MCF 10A (cell line): ENCODE measurements around the gene CTDSPL. TPM values are rescaled to one million over a fixed set of nuclear protein-coding genes. Genes with fewer than 3 reads are reported as not detected.

Source experiments
- BruUV-seq: library from RNA; stranded (reverse); fragments of 400-500 nt; replicated peaks from 2 replicates; lab custom pipeline; 2021; lab: Mats Ljungman, UMichigan
- CTCF ChIA-PET: fragments of 300-600 bp; sonication (Branson Sonifier 250); formaldehyde crosslinking; extraction: SDS; loops from one replicate; lab custom pipeline; 2021; ENCODE audit warnings: antibody characterized with exemption, inconsistent platforms; lab: Yijun Ruan, JAX
- POLR2A ChIA-PET: fragments of 300-600, 350-650 bp; sonication (Branson Sonifier 250); formaldehyde crosslinking; extraction: SDS; loops from one replicate; lab custom pipeline; 2020; ENCODE audit warnings: antibody characterized with exemption, inconsistent platforms; lab: Yijun Ruan, JAX
- DNase-seq: peaks from one replicate; pipeline ENCODE4 v3.0.0-alpha.2; 2018; ENCODE audit not compliant: unreplicated experiment
- H3K27ac Mint-ChIP-seq: one replicate; pipeline ENCODE4 v1.8.0; 2022; ENCODE audit warnings: mild to moderate bottlenecking, low read depth, mixed read lengths; ENCODE audit not compliant: unreplicated experiment
- H3K27me3 Mint-ChIP-seq: one replicate; pipeline ENCODE4 v1.8.0; 2022; ENCODE audit warnings: mixed read lengths; ENCODE audit not compliant: insufficient read depth, unreplicated experiment
- H3K36me3 Mint-ChIP-seq: one replicate; pipeline ENCODE4 v1.8.0; 2022; ENCODE audit warnings: mild to moderate bottlenecking, moderate library complexity, mixed read lengths; ENCODE audit not compliant: insufficient read depth, unreplicated experiment
- H3K4me1 Mint-ChIP-seq: one replicate; pipeline ENCODE4 v1.8.0; 2022; ENCODE audit warnings: mixed read lengths; ENCODE audit not compliant: insufficient read depth, unreplicated experiment
- H3K4me3 Mint-ChIP-seq: one replicate; pipeline ENCODE4 v1.8.0; 2022; ENCODE audit warnings: mild to moderate bottlenecking, moderate library complexity, mixed read lengths; ENCODE audit not compliant: unreplicated experiment
- H3K9me3 Mint-ChIP-seq: one replicate; pipeline ENCODE4 v1.8.0; 2022; ENCODE audit warnings: mixed read lengths; ENCODE audit not compliant: unreplicated experiment
- intact Hi-C: fragments of 100-400 bp; cut with micrococcal nuclease; formaldehyde crosslinking; loops from 2 replicates; pipeline ENCODE4 v1.14.1; 2022
- total RNA-seq: library from RNA; stranded (reverse); gene quantifications from 2 replicates; pipeline ENCODE4 v1.2.3, GENCODE V29; 2022
- TF ChIP-seq, protein P1 (sequence below): fragments of 200-600 bp; IDR thresholded peaks from one replicate; pipeline ENCODE4 v1.8.0; 2022; ENCODE audit warnings: antibody characterized with exemption, mild to moderate bottlenecking; ENCODE audit not compliant: unreplicated experiment

The CTDSPL gene
- total RNA-seq, 1 experiment from 2014 or later = 38.8 TPM

DNA sequence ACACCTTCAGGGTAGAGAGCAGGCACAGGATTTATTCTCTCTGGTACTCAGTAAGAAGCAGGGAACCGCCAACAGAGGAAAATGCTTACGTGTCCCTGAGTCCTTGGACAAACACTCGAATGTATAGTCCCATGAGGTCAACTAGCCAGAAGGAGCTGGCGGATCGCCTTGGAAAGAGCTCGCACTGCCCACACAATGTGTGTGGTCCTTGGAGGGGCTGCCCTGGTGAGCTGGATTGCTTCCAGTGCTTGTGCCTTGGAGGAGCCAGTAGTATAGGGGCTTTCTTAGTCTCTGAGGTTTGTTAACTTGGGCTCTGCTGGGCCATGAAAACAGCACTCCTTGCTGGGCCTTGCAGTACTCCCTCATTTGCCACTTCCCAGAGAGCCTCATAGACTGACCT, 88.2 kb downstream of the CTDSPL start:
- Mint-ChIP-seq H3K27me3 (no peaks in the 10 kb centered on the region), H3K4me3 (no peak overlapping the region), H3K9me3 (peaks cover 11% of the 10 kb centered on the region), H3K36me3 (peaks cover 43% of the 10 kb centered on the region), H3K4me1 (peaks cover 17% of the 10 kb centered on the region), H3K27ac (no peak overlapping the region)
- intact Hi-C loops = no loop called here
- CTCF ChIA-PET = interaction anchor here (1.0 to 1.6 kb wide), 3 partner anchors 18 to 94 kb away, joined by 3 to 7 read pairs (median 3); no protein-coding TSS in a partner anchor
- BruUV-seq = no TSS peak
- POLR2A ChIA-PET = no interaction called here
- no peak for DNase-seq
- TF ChIP-seq, protein P1, sequence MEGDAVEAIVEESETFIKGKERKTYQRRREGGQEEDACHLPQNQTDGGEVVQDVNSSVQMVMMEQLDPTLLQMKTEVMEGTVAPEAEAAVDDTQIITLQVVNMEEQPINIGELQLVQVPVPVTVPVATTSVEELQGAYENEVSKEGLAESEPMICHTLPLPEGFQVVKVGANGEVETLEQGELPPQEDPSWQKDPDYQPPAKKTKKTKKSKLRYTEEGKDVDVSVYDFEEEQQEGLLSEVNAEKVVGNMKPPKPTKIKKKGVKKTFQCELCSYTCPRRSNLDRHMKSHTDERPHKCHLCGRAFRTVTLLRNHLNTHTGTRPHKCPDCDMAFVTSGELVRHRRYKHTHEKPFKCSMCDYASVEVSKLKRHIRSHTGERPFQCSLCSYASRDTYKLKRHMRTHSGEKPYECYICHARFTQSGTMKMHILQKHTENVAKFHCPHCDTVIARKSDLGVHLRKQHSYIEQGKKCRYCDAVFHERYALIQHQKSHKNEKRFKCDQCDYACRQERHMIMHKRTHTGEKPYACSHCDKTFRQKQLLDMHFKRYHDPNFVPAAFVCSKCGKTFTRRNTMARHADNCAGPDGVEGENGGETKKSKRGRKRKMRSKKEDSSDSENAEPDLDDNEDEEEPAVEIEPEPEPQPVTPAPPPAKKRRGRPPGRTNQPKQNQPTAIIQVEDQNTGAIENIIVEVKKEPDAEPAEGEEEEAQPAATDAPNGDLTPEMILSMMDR = no peak

DNA sequence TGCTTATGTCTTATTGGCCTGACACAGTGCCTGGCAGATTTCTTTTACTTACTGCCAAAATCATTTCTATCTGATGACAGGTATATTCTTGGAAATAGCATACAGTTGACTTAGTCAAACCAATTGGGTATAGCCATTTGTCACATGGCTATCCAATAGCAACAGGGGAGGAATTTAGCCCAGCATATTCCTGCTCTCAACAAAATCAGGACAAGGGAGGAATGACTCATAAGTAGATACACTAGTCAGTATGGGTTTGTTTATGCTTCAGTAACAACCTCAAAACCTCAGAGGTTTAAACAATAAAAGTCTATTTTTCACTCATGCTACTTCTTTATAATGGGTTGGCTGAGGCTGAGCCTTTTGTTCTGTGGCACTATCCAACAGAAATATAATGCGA, 90.9 kb downstream of the CTDSPL start:
- TF ChIP-seq, protein P1 = no peak
- Mint-ChIP-seq H3K36me3 (peaks cover 54% of the 10 kb centered on the region), H3K4me1 (no peaks in the 10 kb centered on the region), H3K4me3 (no peak overlapping the region), H3K9me3 (peaks cover 11% of the 10 kb centered on the region), H3K27me3 (no peaks in the 10 kb centered on the region), H3K27ac (no peak overlapping the region)
- intact Hi-C loops = no loop called here
- ChIA-PET CTCF (interaction anchor here (1.5 to 10.3 kb wide), 3 partner anchors 15 to 51 kb away, joined by 3 to 81 read pairs (median 6); no protein-coding TSS in a partner anchor), POLR2A (no interaction called here)
- no peak for DNase-seq
- no TSS peak for BruUV-seq

DNA sequence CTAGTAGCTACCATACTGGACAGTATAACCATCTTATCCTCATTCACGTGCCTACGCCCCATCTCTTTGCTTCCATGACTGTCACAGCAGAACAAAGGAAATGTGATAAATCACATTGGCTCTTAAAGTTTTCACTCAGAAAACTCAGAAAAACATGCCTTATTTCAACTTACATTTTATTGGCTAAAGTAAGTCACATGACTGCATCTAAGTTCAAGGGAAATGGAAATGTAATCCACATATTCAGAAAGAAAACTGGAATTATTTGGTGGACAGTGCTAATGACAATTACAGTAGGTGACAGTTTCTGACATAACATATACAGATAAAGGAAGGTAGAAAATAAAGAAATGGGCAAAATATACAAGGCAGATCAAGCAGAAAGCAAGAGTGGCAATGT, 91.5 kb downstream of the CTDSPL start:
- H3K27me3 Mint-ChIP-seq = no peaks in the 10 kb centered on the region
- TF ChIP-seq, protein P1 = no peak
- intact Hi-C loops = no loop called here
- ChIA-PET POLR2A (interaction anchor here (1.6 kb wide), 1 partner anchor 9 kb away, joined by 3 read pairs; no protein-coding TSS in a partner anchor), CTCF (interaction anchor here (0.6 to 10.3 kb wide), 4 partner anchors 14 to 527 kb away, joined by 3 to 81 read pairs (median 3); no protein-coding TSS in a partner anchor)
- peaks cover 56% of the 10 kb centered on the region for H3K36me3 Mint-ChIP-seq
- no peaks in the 10 kb centered on the region for H3K4me1 Mint-ChIP-seq
- no peak overlapping the region for H3K27ac Mint-ChIP-seq
- H3K4me3 Mint-ChIP-seq = no peak overlapping the region
- BruUV-seq = no TSS peak
- H3K9me3 Mint-ChIP-seq = peaks cover 11% of the 10 kb centered on the region
- no peak for DNase-seq

DNA sequence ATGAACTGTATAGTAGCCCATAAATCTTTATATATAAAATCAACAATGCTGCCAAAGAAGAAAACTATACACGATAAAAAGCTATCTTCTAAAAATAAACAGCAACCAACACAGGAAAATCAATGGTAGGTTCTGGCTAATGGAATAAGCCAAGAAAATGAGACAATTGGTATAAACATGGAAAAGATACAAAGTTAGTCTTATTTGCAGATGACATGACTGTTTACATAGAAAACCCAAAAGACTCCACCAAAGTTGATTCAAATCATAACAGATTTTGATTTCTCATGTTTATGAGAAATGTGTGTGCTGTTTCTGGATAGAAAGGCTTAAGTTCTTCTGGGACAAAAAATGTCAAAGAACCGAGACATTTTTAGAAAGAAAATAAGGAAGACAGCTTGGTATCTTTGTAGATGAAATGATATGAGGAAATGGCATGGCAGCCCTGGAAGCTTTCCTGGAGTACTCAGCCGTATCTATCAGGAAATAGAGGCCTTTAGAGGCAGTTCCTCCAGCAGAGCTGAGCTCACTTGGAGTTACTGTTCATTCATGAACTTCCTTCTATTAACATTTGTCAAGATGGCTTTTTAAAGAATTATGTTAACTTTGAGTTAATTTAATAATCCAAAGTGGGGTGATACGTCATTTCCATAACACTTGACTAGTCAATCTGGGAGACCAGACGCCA, 92.2 kb downstream of the CTDSPL start:
- Mint-ChIP-seq H3K4me3 (no peak overlapping the region), H3K9me3 (peaks cover 11% of the 10 kb centered on the region), H3K27me3 (no peaks in the 10 kb centered on the region), H3K4me1 (no peaks in the 10 kb centered on the region), H3K27ac (no peak overlapping the region), H3K36me3 (peaks cover 56% of the 10 kb centered on the region)
- no TSS peak for BruUV-seq
- TF ChIP-seq, protein P1 = no peak
- POLR2A ChIA-PET = interaction anchor here (1.0 to 1.6 kb wide), 2 partner anchors 9 to 25 kb away, joined by 3 read pairs; no protein-coding TSS in a partner anchor
- intact Hi-C loops = no loop called here
- DNase-seq = no peak
- CTCF ChIA-PET = interaction anchor here (0.6 to 10.3 kb wide), 7 partner anchors 14 to 527 kb away, joined by 3 to 81 read pairs (median 3); no protein-coding TSS in a partner anchor
